ENCODE data around the gene DUOX2. TPM values are rescaled to one million over a fixed set of nuclear protein-coding genes. Genes with fewer than 3 reads are reported as not detected.

Gene DUOX2
- total and polyA plus RNA-seq, 2 of the 13 experiments (the other 11 are each of a cell fraction or from before 2014, with no cell fraction given), result 0.08 TPM; not detected in 1

- POLR2A ChIA-PET, result interaction anchor here (1.3 kb wide), 1 partner anchor 17 kb away, joined by 3 read pairs; no protein-coding TSS in a partner anchor
- Histone ChIP-seq H3K4me2 (ENCODE audit: low read depth, low read length) (no peak overlapping the region), H3K4me1 (ENCODE audit: insufficient read depth, low read length) (no peaks in the 10 kb centered on the region), H3K9me3 (ENCODE audit: low read length) (no peaks in the 10 kb centered on the region), H3K4me3 (replicated peaks in 1 of 3; ENCODE audit: insufficient read depth in 1 of 3, low read depth in 2 of 3, low read length in 3 of 3) (no peak overlapping the region), H3K36me3 (replicated peaks in 1 of 2; ENCODE audit: control insufficient read depth in 1 of 2, insufficient read depth in 2 of 2, low read length in 2 of 2) (no peaks in the 10 kb centered on the region), H3K9ac (ENCODE audit: insufficient read depth, low read depth, low read length) (no peak overlapping the region), H3K27me3 (ENCODE audit: control insufficient read depth in 1 of 2, insufficient read depth in 2 of 2, low read length in 2 of 2) (peaks cover 8 to 40% of the 10 kb centered on the region in 2 experiments), H3K79me2 (ENCODE audit: insufficient read depth, low read length) (no peaks in the 10 kb centered on the region), H2AFZ (ENCODE audit: low read length) (no peak overlapping the region), H3K27ac (ENCODE audit: extremely low read length, insufficient read depth, low read length) (no peak overlapping the region), H4K20me1 (ENCODE audit: insufficient read depth, low read length) (no peaks in the 10 kb centered on the region)
- ATAC-seq, result no peak
- TF ChIP-seq CHCHD3 (CRISPR knock-in tag; IDR thresholded peaks at IDR 0.05), result no peak
- no peak for TF ChIP-seq BHLHE40 (IDR thresholded peaks at IDR 0.05; ENCODE audit: low read length)
- no peak for TF ChIP-seq KIAA2018 (CRISPR knock-in tag; IDR thresholded peaks at IDR 0.05; ENCODE audit: borderline replicate concordance)
- no peak for TF ChIP-seq POLR2G (IDR thresholded peaks at IDR 0.05; ENCODE audit: low read depth, low read length)
- FAIRE-seq, result no peak
- intact Hi-C loops (cut with micrococcal nuclease; ENCODE audit: unreplicated experiment), result no loop called here
- no peak for DNase-seq (ENCODE audit: low spot score)
- CTCF ChIA-PET (ENCODE audit: low intra/inter-chr PET ratio, low total read pairs), result no interaction called here
- no TSS peak for BruUV-seq (replicated peaks)
- in situ Hi-C loops (cut with HindIII; ENCODE audit: extremely low pct_ligation_motif_present, low pct_unique_long_range_greater_than_20kb), result no loop called here
- WGBS (ENCODE audit: low lambda C conversion rate), result 31% methylated on average over 7 of the region's 7 CpGs
These were observed 12.9 kb downstream of the DUOX2 start for GRCh38 chr15:45100884-45101625.
